22Rv1 (cell line): ENCODE data around the gene CCDC57.

ENCODE experiments used
- CTCF ChIP-seq: fragments of 450-650 bp; IDR thresholded peaks from 2 replicates; pipeline ENCODE4 v1.5.1; 2017; ENCODE audit warnings: mild to moderate bottlenecking
- ZFX ChIP-seq: fragments of 450-650 bp; IDR thresholded peaks from 2 replicates; pipeline ENCODE4 v1.6.1; 2017; ENCODE audit warnings: antibody characterized with exemption, borderline replicate concordance

GRCh38 chr17:82106688-82107305, 105.8 kb downstream of the CCDC57 start:
- no peak for TF ChIP-seq CTCF
- no peak for TF ChIP-seq ZFX
